SK-N-SH (cell line): ENCODE results near the gene KRT74. TPM values are rescaled to one million over a fixed set of nuclear protein-coding genes. Genes with fewer than 3 reads are reported as not detected.
"Not testable (repeated sequence)": the region's sequence is repeated elsewhere in the genome, so short reads cannot be mapped to it uniquely, and the experiment has no call there.

Experiments
- CTCF ChIA-PET: fragments of 300-600, 350-600 bp; formaldehyde crosslinking; extraction: SDS; loops from one replicate; lab custom pipeline; 2021; lab: Yijun Ruan, JAX
- POLR2A ChIA-PET: fragments of 350-600 bp; sonication (Branson Sonifier 250); formaldehyde crosslinking; extraction: SDS; loops from one replicate; lab custom pipeline; 2020; ENCODE audit warnings: antibody characterized with exemption, inconsistent platforms; lab: Yijun Ruan, JAX
- DNase-seq: peaks from one replicate; pipeline ENCODE4 v3.0.0; 2012
- H2AFZ ChIP-seq: fragments of 200-600 bp; sonication (generic); 2 replicates; pipeline ENCODE4 v1.8.1; 2016; ENCODE audit warnings: antibody characterized with exemption, mild to moderate bottlenecking, low read depth
- H3F3A ChIP-seq: fragments of 200-600 bp; sonication (generic); replicated peaks from 2 replicates; pipeline ENCODE3; 2016; ENCODE audit warnings: antibody characterized with exemption, mild to moderate bottlenecking; ENCODE audit not compliant: insufficient read depth
- H3K27ac ChIP-seq, 2 experiments: fragments of 200-500 bp in 1 of 2; fragments of 200-600 bp in 1 of 2; sonication (Bioruptor generic) in 1 of 2; sonication (generic), shearing (Covaris generic) in 1 of 2; 2 replicates each; pipeline versions ENCODE4 v1.5.1 to v1.6.1; 2014 to 2016; ENCODE audit warnings: low read depth in 2 of 2, inconsistent platforms in 1 of 2, low read length in 1 of 2, mild to moderate bottlenecking in 1 of 2, mixed read lengths in 1 of 2
- H3K27me3 ChIP-seq: fragments of 200-600 bp; sonication (generic), shearing (Covaris generic); 2 replicates; pipeline ENCODE4 v1.6.1; 2016; ENCODE audit warnings: mixed run types; ENCODE audit not compliant: insufficient read depth
- H3K36me3 ChIP-seq, 2 experiments: fragments of 200-500 bp in 1 of 2; fragments of 200-600 bp in 1 of 2; sonication (Bioruptor generic) in 1 of 2; sonication (generic) in 1 of 2; replicated peaks in 1 of 2; 2 replicates each; pipeline versions ENCODE3 to v1.5.1; 2014 to 2016; ENCODE audit warnings: low read length in 1 of 2, mild to moderate bottlenecking in 1 of 2; ENCODE audit not compliant: insufficient read depth in 2 of 2, control insufficient read depth in 1 of 2
- H3K4me1 ChIP-seq, 2 experiments: fragments of 200-500 bp in 1 of 2; fragments of 200-600 bp in 1 of 2; sonication (Bioruptor generic) in 1 of 2; sonication (generic), shearing (Covaris generic) in 1 of 2; 2 replicates each; pipeline versions ENCODE4 v1.5.1 to v1.6.1; 2014 to 2016; ENCODE audit warnings: low read depth in 1 of 2, low read length in 1 of 2, mixed run types in 1 of 2; ENCODE audit not compliant: insufficient read depth in 2 of 2, control insufficient read depth in 1 of 2
- H3K4me2 ChIP-seq: fragments of 200-600 bp; sonication (generic), shearing (Covaris generic); 2 replicates; pipeline ENCODE4 v1.6.1; 2017; ENCODE audit warnings: mixed run types
- H3K4me3 ChIP-seq, 2 experiments: fragments of 200-500 bp in 1 of 2; fragments of 200-600 bp in 1 of 2; sonication (Bioruptor generic) in 1 of 2; sonication (generic), shearing (Covaris generic) in 1 of 2; 2 replicates each; pipeline versions ENCODE4 v1.5.1 to v1.8.1; 2014 to 2016; ENCODE audit warnings: low read depth in 2 of 2, inconsistent platforms in 1 of 2, low read length in 1 of 2, mild to moderate bottlenecking in 1 of 2, mixed read lengths in 1 of 2, moderate library complexity in 1 of 2
- H3K79me2 ChIP-seq: fragments of 200-600 bp; sonication (generic); 2 replicates; pipeline ENCODE4 v1.8.1; 2017; ENCODE audit warnings: mild to moderate bottlenecking; ENCODE audit not compliant: insufficient read depth
- H3K9ac ChIP-seq: fragments of 200-600 bp; sonication (generic); 2 replicates; pipeline ENCODE4 v1.6.1; 2017; ENCODE audit warnings: mixed run types
- H3K9me2 ChIP-seq: fragments of 200-600 bp; sonication (generic); 2 replicates; pipeline ENCODE4 v1.6.1; 2017; ENCODE audit warnings: mixed run types
- H3K9me3 ChIP-seq: fragments of 200-600 bp; sonication (generic); 2 replicates; pipeline ENCODE4 v1.6.1; 2017; ENCODE audit warnings: mixed run types, mild to moderate bottlenecking, moderate library complexity
- H4K20me1 ChIP-seq: fragments of 200-600 bp; sonication (generic); 2 replicates; pipeline ENCODE4 v1.6.1; 2017; ENCODE audit warnings: mild to moderate bottlenecking, mixed run types; ENCODE audit not compliant: insufficient read depth
- EP300 ChIP-seq, 2 experiments: IDR thresholded peaks; 2 replicates each; pipeline versions ENCODE4 v1.4.0 to v1.6.1; 2012; ENCODE audit warnings: borderline replicate concordance in 1 of 2, low read depth in 1 of 2, low read length in 1 of 2
- FOXM1 ChIP-seq: IDR thresholded peaks from 2 replicates; pipeline ENCODE4 v1.4.0; 2012; ENCODE audit warnings: low read depth, mild to moderate bottlenecking
- GABPA ChIP-seq: IDR thresholded peaks from 2 replicates; pipeline ENCODE4 v1.4.0; 2012; ENCODE audit warnings: low read depth, mild to moderate bottlenecking
- MEF2A ChIP-seq: IDR thresholded peaks from 2 replicates; pipeline ENCODE4 v1.4.0; 2012; ENCODE audit warnings: low read depth, borderline replicate concordance
- MXI1 ChIP-seq: IDR thresholded peaks from 2 replicates; pipeline ENCODE4 v1.6.1; 2012; ENCODE audit warnings: mild to moderate bottlenecking, low read depth, low read length, improper control_type of control experiment
- NFIC ChIP-seq: IDR thresholded peaks from 2 replicates; pipeline ENCODE4 v1.4.0; 2012; ENCODE audit warnings: borderline replicate concordance
- NRF1 ChIP-seq: IDR thresholded peaks from 2 replicates; pipeline ENCODE4 v1.6.1; 2012; ENCODE audit warnings: low read depth, mild to moderate bottlenecking, low read length
- RXRA ChIP-seq: IDR thresholded peaks from 2 replicates; pipeline ENCODE4 v1.4.0; 2012; ENCODE audit warnings: low read depth, mild to moderate bottlenecking, borderline replicate concordance
- USF1 ChIP-seq: IDR thresholded peaks from 2 replicates; pipeline ENCODE4 v1.4.0; 2012; ENCODE audit warnings: low read depth, borderline replicate concordance
- ZBTB33 ChIP-seq: IDR thresholded peaks from 2 replicates; pipeline ENCODE4 v1.4.0; 2012; ENCODE audit warnings: low read depth, borderline replicate concordance
- WGBS: methylation state at CpG from one replicate; pipeline ENCODE4 v1.1.6; 2017; ENCODE audit warnings: low lambda C conversion rate; 5-methylcytosine and 5-hydroxymethylcytosine counted together
- polyA plus RNA-seq, 3 experiments: library from polyadenylated mRNA; depleted of rRNA; stranded (reverse); fragments of >200 nt; gene quantifications; 2 replicates each; pipeline ENCODE4 v1.2.3, GENCODE V29; 2012
- TF ChIP-seq, protein P1 (sequence below): fragments of 150-350 bp; IDR thresholded peaks from 2 replicates; pipeline ENCODE4 v1.6.1; 2016; ENCODE audit warnings: mild to moderate bottlenecking, low read depth, low read length
- TF ChIP-seq, protein P2 (sequence below): fragments of 200-600 bp; sonication (generic); IDR thresholded peaks from 2 replicates; pipeline ENCODE4 v1.6.1; 2017; ENCODE audit warnings: antibody characterized with exemption, mild to moderate bottlenecking, moderate library complexity
- TF ChIP-seq, protein P3 (sequence below): IDR thresholded peaks from 2 replicates; pipeline ENCODE4; 2012

KRT74 gene
- polyA plus RNA-seq, 1 of the 3 experiments (the other 2 are of a cell fraction) = not detected

GRCh38 chr12:52598966-52599365 lies 25.3 kb upstream of the KRT74 start:
- 15% methylated on average over 4 of the region's 5 CpGs for WGBS
- H3K4me3 ChIP-seq = no peak overlapping the region

DNA sequence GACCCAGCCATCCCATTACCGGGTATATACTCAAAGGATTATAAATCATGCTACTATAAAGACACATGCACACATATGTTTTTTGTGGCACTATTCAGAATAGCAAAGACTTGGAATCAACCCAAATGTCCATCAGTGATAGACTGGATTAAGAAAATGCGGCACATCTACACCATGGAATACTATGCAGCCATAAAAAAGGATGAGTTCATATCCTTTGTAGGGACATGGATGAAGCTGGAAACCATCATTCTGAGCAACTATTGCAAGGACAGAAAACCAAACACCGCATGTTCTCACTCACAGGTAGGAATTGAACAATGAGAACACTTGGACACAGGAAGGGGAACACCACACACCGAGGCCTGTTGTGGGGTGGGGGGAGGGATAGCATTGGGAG lies 20.6 kb upstream of the KRT74 start:
- H3K79me2 ChIP-seq, H3F3A ChIP-seq, H2AFZ ChIP-seq, H3K4me1 ChIP-seq, H3K4me2 ChIP-seq, H3K36me3 ChIP-seq, H4K20me1 ChIP-seq, H3K4me3 ChIP-seq, CTCF ChIA-PET, H3K9ac ChIP-seq, POLR2A ChIA-PET, H3K9me2 ChIP-seq, H3K27ac ChIP-seq, DNase-seq, H3K9me3 ChIP-seq: not testable (repeated sequence)
- WGBS = 53% methylated on average over 4 of the region's 4 CpGs
- H3K27me3 ChIP-seq = peaks cover 44% of the 10 kb centered on the region

More at GRCh38 chr12:52598966-52599365, 25.3 kb upstream of the KRT74 start:
- Histone ChIP-seq H3K36me3 (no peaks in the 10 kb centered on the region), H3K79me2 (no peaks in the 10 kb centered on the region), H3F3A (no peaks in the 10 kb centered on the region), H3K9me2 (no peaks in the 10 kb centered on the region), H3K9ac (no peak overlapping the region), H2AFZ (no peak overlapping the region), H3K27ac (no peak overlapping the region), H4K20me1 (no peaks in the 10 kb centered on the region), H3K9me3 (no peaks in the 10 kb centered on the region), H3K4me2 (no peak overlapping the region), H3K27me3 (peaks cover 52% of the 10 kb centered on the region), H3K4me1 (no peaks in the 10 kb centered on the region)
- ChIA-PET POLR2A (no interaction called here), CTCF (interaction anchor here (0.6 kb wide), 1 partner anchor 15 kb away, joined by 4 read pairs; no protein-coding TSS in a partner anchor)
- TF ChIP-seq, protein P1, sequence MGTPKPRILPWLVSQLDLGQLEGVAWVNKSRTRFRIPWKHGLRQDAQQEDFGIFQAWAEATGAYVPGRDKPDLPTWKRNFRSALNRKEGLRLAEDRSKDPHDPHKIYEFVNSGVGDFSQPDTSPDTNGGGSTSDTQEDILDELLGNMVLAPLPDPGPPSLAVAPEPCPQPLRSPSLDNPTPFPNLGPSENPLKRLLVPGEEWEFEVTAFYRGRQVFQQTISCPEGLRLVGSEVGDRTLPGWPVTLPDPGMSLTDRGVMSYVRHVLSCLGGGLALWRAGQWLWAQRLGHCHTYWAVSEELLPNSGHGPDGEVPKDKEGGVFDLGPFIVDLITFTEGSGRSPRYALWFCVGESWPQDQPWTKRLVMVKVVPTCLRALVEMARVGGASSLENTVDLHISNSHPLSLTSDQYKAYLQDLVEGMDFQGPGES = no peak
- TF ChIP-seq NFIC = no peak
- no peak for DNase-seq

DNA sequence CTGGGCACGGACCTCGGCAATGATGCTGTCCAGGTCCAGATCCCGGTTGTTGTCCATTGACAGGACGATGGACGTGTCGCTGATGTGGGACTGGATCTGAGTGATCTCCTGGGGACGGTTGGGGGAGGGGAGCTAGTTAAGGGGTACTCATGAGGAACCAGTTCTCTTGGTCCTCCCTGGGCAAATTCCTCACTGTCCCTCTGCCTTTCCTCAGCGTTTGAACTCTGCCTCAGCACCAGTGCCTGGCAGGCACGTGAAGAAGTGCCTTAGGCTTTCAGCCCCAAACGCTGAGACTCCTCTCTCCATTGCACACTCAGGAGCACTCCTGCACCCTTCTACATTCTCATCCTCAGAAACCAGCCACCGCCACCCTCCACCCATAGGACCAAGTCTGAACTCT lies 17.9 kb upstream of the KRT74 start:
- POLR2A ChIA-PET = no interaction called here
- no peaks in the 10 kb centered on the region for H3K4me1 ChIP-seq
- no peak overlapping the region for H3K9ac ChIP-seq
- CTCF ChIA-PET = no interaction called here
- H3K27me3 ChIP-seq = peaks cover 47% of the 10 kb centered on the region
- H3K79me2 ChIP-seq = no peaks in the 10 kb centered on the region
- no peak for TF ChIP-seq NRF1
- TF ChIP-seq, protein P2, sequence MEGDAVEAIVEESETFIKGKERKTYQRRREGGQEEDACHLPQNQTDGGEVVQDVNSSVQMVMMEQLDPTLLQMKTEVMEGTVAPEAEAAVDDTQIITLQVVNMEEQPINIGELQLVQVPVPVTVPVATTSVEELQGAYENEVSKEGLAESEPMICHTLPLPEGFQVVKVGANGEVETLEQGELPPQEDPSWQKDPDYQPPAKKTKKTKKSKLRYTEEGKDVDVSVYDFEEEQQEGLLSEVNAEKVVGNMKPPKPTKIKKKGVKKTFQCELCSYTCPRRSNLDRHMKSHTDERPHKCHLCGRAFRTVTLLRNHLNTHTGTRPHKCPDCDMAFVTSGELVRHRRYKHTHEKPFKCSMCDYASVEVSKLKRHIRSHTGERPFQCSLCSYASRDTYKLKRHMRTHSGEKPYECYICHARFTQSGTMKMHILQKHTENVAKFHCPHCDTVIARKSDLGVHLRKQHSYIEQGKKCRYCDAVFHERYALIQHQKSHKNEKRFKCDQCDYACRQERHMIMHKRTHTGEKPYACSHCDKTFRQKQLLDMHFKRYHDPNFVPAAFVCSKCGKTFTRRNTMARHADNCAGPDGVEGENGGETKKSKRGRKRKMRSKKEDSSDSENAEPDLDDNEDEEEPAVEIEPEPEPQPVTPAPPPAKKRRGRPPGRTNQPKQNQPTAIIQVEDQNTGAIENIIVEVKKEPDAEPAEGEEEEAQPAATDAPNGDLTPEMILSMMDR = no peak
- no peak for TF ChIP-seq GABPA
- no peak for TF ChIP-seq MXI1
- no peak for TF ChIP-seq FOXM1
- no peak for TF ChIP-seq MEF2A
- no peak for TF ChIP-seq USF1
- no peak for TF ChIP-seq ZBTB33
- no peak for TF ChIP-seq EP300 (IDR thresholded peaks at IDR 0.05; ENCODE audit: borderline replicate concordance in 1 of 2, low read depth in 1 of 2, low read length in 1 of 2)
- no peak for TF ChIP-seq RXRA
- TF ChIP-seq, protein P3, sequence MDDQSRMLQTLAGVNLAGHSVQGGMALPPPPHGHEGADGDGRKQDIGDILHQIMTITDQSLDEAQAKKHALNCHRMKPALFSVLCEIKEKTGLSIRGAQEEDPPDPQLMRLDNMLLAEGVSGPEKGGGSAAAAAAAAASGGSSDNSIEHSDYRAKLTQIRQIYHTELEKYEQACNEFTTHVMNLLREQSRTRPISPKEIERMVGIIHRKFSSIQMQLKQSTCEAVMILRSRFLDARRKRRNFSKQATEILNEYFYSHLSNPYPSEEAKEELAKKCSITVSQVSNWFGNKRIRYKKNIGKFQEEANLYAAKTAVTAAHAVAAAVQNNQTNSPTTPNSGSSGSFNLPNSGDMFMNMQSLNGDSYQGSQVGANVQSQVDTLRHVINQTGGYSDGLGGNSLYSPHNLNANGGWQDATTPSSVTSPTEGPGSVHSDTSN = no peak
- 35% methylated on average over 8 of the region's 11 CpGs for WGBS
- no peak overlapping the region for H3K4me3 ChIP-seq
- no peaks in the 10 kb centered on the region for H4K20me1 ChIP-seq
- H3K27ac ChIP-seq = no peak overlapping the region
- H3F3A ChIP-seq = no peaks in the 10 kb centered on the region
- H2AFZ ChIP-seq = no peak overlapping the region
- H3K4me2 ChIP-seq = no peak overlapping the region
- no peak for DNase-seq
- no peaks in the 10 kb centered on the region for H3K9me2 ChIP-seq
- no peaks in the 10 kb centered on the region for H3K36me3 ChIP-seq
- no peaks in the 10 kb centered on the region for H3K9me3 ChIP-seq
